Cerebellar nuclear complex (tissue), 1 donor: Measurements from ENCODE around the gene LAMTOR2.

ENCODE experiments used
- DNase-seq, 2 experiments: peaks; one replicate each; lab custom pipeline; 2025; lab: John Stamatoyannopoulos, UW

LAMTOR2 gene

DNA sequence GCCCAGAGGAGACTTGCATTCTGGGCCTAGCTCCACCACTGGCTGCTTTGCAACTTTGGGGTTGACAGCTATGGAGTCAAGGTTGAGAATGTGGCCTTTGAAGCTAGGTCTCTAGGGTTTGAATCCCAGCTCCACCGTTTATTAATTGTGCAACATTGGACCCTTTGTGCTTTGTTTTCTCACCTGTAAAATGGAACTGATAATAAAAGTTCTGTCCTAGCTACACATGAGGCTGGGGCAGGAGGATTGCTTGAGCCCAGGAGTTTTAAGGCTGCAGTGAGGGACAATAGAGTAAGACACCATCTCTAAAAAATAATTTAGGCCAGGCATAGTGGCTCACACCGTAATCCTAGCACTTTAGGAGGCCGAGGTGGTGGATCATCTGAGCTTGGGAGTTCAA is 44.7 kb downstream of the LAMTOR2 start:
- no peak for DNase-seq

DNA sequence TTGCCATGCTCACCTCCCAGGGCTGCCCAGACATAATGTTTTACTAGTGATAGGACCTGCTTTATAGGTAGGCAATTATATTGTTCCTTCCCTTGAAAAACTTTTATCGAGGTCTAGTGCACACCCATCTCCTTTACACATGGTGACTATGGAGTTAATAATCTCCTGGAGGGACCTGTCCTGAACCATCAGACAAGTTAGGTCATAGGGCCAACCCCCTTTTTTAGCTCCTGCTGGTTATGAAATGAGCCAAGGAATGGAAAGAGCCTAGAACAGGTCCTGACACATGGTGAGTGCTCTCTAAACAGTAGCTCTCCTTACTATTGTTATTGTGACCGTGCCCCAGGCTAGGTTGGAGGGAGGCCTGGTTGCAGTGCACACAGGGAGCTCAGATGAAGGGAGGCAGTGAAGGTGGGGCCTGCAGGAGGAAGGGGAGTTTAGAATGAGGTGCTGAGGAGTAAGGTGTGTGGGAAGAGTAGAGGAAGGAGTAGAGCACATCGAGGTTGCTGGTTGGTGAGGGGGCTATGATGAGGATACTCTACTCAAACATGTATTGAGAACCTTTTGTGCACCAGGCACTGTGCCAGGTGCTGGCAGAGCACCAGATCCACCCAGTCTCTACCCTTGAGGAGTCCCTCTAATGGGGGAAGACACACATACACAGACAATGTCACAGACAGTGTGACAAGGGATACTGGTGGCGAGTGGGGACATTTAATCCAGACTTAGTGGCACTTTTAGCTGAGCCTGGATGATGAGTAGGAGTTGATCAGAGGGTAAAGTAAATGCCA is 45.8 kb downstream of the LAMTOR2 start:
- no peak for DNase-seq

DNA sequence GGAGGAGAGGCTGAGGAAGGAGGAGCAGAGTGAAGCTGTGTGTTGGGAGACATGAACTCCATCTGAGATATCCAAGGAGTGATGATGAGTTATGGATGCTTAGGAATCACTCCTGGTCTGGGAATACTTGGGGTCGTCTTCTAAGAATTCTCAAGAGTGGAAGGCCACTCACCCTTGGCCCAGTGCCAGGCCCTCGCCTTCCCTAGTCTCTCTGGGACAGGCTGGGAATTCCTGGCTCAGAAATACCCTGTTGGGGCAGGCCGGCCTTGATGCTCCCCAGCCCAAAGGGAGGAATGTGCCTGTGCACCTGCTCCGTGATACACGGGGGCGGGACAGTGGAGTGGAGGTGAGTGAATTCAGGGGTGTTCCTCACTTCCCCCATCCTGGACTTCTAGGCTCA is 47.3 kb downstream of the LAMTOR2 start:
- no peak for DNase-seq

DNA sequence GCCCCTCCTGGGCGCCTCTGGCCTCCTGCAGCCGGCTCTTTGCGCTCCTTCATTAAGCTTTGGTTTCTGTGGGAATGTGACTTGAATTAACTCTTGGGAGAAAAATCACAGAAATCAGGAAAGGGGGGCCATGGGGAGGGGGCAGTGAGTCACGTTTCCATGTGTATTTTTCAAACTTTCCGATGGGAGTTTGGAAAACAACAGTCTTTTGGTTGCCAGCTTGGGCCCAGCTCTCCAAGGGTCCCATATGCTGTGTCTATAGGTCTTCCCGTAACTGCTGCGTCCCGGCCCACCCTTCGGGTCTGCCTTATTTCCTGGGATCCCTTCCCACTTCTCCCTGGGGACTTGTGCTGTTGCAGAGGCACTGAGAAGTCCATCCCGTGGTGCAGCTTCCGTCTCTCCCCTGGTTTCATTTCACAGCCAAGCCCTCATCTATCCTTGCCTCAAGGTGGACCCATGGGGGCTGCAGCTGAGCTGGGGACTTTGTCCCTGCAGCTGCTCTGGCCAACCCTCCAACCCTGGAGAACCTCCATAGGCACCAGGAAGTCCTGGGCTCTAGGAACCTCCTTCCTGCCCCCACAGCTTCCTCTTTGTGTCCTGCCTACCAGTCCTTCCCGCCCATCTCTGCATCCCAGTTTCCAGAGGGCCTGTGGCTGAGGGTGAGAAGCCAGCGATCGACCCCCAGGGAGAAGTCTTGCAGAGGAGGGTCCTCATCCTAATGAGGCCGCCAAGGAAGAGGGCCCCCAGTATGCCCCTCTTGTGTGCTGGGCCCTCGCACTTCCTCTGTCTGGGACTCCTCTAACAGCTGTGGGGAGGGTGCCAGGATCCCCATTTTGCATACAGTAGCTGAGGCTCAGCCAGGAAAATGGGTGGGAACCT is 48.3 kb downstream of the LAMTOR2 start:
- no peak for DNase-seq

DNA sequence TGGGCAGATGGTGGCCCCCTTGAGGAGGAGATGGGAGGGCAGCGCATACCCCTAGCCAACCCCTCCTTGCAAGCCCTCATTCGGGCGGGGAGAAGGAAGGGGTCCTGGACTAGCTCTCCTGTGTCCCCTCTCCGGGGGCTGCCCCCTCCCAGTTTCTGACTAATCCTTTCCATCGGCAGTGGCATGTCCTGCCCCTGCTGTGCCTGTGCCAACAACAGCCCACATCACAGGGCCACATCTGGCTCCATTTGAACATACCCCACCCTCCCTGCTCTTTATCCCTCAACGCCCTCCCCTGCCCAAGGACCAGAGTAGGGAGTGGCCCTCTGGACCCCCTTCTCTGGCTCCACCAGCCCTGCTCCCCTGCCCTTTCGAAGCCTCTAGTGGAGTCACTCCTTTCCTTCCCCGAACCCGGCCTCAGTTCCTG is 49.0 kb downstream of the LAMTOR2 start:
- DNase-seq: no peak

DNA sequence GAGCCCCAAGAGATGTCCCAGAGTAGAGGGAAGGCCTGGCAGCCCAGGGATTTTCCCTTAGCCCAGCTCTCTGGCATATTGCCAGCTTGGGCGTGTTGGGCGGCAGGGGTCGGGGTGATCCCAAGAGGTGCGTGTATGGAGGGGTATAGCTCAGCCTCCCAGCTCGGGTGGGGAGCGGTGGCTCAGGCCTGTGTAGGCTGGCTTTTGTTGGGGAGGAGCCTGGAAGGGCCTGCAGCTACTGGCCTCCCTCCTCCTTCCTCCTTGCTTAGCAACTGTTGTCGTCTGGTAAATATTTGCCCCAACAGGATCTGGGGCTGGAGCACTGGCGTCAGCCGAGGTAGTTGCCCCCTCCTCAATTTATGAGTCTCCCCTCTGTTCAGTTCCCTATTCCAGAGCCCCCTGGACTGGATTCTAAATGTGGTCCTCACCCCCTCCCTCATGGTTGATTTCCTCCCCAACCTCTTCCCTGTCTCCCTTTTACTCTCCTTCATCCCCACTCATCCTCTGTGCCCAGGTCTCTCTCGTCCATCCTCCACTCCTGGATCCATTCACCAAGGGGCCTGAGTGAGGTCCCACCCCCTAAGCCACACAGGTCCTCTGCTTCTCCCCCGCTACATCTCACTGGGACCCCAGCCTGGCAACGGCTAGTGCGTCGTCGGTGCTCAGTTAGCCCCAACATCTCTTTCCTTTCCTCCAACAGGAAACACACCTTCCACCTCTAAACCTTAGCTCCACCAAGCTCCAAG is 49.7 kb downstream of the LAMTOR2 start:
- no peak for DNase-seq

DNA sequence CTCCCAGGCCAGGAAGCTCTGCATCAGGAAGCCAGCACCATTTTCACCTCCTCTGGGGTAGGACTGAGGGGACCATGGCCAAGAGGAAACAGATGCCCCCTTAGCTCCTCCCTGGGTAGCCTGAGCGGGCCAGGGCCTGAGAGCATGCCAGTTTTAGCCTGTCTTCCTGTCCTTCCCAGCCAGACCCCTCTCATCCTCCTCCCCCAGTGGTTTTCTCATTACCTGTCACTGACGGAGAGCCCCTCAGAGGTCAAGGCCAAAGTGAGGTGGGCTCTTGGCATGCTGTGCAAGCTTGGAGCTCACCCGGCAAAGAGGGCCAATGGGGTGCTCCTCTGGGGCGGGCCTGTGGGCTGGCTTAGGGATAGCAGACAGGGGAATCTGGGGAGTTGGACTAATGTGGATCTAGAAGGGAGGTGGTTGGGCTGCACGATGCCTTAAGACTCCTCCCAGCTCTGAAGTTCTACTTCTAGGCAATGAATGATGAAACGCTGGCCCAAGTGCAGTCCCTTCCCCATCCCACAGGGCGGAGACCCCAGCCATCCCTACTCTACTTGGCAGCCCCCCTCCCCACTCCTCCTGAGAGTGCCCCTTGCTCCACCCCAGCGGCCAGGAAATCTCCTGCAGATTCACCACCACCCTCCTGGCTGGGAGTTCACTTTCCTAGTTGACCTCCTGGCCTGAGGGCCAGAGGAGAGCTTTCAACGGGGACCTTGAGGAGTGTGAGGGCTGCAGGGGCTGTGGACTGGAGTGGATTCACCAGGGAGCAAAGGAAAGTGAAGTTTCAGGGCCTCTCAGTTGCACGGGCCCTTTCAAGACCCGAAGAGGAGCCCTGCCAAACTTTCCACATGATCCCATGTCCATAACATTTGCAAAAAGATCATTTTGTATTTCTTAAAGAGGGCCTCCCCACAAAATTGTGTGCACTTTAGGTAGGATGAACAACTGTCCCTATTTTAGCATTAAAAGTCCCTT is 50.6 kb downstream of the LAMTOR2 start:
- no peak for DNase-seq

DNA sequence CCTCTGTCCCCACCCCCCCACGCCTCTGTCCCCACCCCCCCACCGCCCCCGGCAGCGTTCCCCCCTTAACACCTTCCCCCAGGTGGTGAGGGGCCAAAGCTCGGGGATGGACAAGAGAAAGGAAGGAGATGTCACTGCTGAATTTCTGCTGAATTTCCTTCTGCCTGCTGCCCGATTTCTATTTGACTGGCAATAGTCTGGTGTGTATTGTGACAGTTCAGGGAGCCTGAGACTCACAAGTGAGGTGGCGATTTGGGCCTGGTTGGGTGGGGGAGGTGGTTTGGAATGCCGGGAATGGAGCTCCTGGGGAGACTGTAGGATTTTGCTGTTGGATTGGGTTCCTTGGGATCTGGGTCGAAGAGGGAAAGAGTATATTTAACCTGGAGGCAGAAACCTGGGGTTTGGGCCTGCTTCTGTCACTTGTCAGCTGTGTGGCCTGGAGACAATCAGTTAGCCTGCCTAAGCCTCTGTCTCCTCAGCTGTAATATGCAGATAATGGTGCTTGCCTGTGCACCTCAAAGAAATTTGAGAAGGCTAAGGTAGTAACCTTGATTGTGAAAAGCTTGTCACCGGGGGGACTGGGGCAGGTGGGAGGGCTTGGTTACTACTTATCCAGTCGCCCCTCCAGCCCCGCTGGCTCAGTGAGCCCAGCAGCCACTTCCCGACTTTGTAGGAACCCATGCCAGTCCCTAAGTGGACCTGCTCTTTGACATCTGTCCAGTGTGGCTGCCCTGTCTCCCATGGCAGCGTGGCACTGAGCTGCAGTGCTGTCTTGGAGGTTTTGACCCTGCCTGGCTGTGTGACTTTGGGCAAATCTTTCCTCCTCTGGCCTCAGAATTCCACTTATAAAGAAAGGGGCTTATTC is 52.3 kb downstream of the LAMTOR2 start:
- DNase-seq: no peak

DNA sequence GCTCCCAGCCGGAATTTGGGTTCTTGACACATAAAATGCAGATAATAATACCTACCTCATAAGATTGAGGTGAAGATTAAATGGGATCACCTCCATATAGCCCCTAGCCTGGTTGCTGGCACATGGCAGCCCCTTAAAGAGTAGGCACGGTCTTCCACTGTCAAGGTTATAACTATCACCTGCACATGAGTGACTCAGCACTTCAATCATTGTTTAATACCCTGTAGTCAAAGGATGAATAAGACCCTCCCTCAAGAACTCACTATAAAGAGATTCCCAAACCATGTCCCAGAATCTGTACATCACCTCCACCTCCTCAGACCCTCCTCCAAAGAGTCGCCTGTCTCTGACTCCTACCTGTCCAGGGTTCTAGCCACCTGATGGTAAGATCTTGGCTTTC is 53.5 kb downstream of the LAMTOR2 start:
- DNase-seq: no peak
